HG02970 (cell line): Measurements from ENCODE around the gene GPS2.

ENCODE experiments used
- ATAC-seq: cut with Tn5 transposase; IDR thresholded peaks from one replicate; pipeline ENCODE4 v1.9.1; 2021; ENCODE audit warnings: mild to moderate bottlenecking, moderate library complexity, moderate number of reproducible peaks; ENCODE audit not compliant: unreplicated experiment, low FRiP score

The GPS2 gene

DNA sequence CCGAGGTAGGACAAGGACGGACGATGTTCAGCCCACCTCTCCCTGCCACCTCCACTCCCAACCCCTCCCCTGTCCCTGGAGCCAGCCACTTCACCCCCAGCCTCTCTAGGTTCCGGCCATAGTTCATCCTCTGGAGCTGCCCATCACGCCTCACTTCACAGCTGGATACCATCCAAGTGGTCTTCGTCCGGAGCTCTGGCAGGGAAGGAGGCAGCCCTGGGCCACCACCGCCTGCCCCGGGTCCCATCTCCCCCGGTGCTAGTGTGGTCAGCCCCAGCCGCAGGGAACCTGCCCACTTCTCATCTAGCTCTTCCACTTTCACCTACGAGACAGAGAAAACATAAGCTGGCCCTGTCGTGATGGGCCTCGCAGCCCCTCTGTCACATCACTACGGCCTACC lies 6.3 kb upstream of the GPS2 start:
- ATAC-seq: no peak

DNA sequence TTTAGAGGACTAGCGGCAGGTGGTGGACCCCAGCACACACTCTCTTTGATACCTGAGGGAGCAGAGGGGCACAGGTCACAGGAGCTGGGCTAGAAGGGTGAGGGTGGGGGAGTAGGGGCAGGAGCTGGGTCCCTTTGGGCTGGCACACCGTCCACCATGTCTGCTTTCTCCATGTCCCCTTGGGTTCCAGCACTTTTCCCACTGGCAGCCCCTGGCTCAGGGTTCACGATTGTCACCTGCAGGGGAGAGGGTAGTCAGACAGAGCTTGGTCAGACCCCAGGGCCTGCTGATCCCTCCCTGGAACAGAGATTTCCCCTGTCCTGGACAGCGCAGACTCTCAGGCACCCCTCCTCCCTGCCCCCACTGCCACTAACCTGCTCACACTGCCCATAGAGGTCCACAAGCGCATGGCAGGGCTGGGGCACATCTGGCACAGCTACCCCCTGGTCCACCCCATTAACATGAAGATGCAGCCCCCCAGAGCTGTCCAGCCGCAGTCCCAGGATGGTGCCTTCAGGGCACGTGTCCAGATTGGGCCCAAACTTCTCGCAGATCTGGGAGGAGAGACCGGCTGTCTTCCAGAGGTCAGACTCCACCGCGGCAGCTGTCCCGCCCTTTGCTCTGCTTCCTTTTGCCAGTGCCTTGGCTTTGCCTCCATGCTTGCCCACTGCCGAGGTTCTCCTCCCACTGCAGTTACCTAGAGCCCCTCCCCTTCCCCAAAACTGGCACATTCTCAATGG lies 3.1 kb upstream of the GPS2 start:
- no peak for ATAC-seq

DNA sequence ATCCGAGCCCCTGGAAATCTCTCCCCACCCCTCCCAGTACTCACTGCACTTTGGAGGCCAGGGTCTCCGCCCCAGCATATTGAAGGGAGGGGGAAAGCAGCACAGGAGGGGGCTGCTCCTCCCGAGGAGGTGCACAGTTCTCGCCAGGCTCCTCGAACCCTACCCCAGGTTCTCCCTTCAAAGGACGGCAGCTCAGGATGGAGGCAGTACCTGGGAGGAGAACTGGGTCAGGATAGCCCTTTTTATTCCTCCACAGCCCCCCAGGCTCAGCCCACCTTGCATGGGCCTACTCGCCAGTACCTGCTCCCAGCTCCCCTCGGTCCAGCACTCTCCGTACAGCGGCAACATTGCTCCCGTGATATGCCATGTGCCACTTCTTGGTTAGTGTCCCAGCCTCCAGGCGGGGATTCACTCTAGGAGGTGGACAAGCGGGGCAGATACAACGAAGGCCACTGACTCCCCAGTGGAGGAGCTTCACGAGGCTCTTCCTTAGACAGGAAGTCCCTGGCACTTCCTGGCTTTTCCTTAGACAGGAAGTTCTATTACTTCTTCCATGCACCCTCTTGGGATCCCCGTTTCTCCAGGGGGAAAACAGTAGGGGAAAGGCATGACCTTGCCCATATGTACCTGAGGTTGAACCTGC lies 2.1 kb upstream of the GPS2 start:
- ATAC-seq: no peak

DNA sequence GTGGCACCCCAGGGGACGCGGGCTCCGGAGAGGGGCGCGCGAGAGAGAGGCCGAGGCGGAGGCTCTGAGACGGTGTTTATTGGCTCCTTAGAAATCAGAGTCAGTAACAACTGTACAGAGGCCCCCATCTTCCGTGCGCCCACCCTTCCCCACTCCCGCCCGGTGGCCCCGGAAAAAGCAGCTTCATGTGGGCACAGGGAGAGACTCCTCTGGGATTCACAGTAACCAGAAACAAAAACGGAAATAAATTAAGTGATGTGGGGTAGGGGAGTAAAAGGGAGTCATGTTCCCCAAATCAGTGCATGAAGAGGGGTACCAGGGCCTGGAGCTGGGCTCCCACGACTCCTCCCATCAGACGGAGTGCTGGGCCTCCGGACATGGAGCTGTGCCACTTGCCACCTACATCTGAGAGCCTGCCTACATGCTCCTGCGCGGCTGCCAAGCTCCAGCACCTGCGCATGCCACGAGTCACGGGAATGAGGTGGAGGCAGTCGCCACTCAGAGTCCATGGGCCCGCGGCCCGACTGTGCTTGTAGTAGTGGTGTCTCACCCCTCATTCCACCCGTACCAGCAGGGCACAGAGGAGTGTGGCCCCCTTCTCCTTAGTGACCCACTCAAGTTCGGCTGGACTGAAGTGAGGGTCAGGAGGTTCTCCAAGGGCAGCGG lies 543 bp upstream of the GPS2 start:
- no peak for ATAC-seq

DNA sequence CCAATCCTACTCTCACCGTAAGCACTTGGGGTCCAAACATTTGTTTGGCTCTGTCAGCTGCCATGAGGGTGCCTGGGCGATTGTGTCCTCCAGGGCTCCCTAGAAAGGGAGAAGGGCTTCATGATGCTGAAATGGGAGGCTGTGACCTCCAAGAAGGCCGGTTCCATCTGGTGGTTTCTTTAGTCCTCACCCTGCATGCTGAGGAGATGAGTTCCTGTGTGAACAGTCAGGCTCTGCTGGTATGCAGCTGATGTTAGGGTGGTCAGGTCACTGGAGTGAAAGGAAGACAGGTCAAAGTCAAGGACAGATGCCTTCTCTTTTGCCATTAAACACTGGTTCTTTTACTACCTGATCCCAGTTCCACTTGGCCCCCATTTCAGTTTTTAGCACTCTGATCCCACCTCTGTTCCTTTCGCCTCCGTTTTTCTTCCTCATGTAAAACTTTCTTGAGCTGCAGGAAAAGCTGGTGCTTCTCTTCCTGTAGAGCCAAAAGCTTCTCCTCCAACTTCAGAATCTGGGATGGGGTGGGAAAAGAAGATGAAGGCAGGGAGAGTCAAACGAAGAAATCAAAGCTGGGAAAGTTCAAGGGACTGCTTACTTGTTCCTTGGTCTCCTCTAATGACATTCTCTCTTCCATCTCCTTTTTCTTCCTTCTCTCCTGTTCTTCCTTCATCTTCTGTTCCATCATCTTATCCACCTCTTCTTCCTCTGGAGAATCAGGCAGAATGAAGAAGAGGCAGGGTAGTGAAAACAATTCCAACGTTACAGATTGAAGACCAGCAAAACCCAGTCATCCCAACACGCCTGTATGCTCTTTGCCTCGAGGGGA lies 1.1 kb downstream of the GPS2 start:
- ATAC-seq: no peak

DNA sequence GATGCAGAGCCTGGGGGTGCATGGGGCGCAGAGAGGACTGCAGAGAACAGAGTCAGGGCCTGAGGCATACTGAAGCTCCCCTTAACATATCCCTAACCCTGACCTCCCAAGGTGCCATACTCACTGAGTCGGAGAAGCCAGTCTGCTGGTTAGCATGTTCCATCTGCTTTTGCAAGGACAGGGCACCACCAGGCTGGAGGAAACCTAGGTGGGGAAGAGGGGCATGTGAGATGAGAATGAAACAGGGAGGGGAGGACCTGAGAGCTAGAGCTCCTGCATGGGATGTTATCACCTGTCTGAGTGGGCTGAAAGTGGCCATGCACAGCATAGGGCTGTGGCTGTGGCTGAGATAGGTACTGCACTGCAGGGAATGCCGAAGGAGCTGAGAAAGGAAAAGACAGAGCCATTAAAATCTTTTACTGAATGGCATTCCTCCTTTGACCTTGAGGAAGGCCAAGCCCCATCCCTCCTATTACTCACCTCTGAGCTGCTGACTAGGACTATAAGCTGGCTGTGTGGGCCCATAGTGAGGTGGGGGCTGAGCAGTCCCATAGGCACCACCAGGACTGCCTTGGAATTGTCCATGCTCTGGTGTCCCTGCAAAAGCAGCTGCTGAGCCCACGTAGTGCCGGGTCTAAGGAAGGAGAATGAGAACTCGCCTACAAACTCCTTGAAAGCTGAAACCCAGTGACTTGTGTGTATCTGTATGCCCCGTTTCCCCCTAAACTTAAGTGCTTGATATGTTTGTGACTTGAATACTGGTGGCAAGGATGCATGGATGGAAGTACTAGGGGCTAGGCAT lies 1.9 kb downstream of the GPS2 start:
- no peak for ATAC-seq

DNA sequence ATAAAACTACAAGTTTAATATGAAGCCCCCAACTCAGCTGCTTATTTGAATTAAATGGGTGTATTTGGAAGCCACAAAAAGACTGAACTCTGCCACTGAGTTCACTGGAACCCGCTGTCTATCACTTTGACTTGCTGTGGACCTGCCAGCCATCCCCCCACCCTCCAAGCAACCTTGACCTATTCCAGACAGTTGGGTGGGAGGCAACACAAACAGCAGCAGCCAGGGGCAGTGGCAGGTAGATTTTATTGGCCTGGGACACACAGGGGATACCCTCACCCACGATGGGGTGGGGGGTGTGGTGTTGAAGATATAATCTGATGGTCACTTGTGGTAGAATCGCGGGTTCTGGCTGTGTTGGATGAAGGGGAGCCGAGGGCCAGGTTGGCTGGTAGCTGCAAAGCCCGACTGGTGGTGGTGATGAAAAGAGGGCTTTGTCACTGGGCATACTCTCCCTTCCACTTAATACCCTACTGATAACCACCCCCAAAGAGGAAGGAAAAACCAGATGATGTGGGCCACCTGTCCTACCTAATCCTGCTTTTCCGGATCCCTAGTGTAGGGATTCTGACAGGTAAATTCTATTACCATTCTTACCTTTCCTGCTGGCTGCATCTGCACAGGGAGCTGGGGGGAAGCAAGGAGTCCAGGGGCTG lies 2.6 kb downstream of the GPS2 start:
- no peak for ATAC-seq

DNA sequence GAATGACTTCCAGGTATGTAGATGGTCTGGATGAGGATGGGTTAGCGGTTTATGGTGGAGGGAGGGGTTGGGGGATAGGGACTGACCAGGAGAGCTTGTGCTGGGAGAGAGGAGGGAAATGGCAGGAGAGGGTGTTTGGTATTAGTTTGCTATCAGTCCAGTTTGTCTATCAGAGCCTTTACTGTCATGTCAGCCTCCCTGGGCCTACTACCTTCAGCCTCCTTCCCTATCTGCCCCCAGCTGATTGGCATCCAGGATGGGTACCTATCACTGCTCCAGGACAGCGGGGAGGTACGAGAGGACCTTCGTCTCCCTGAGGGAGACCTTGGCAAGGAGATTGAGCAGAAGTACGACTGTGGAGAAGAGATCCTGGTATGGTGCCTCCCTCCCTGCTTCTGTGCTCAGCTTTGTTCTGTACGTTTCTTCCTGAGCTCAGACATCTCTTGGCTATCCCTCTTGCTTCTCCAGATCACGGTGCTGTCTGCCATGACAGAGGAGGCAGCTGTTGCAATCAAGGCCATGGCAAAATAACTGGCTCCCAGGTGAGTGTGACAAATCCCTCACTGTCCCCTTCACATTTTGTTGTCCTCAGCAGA lies 4.0 kb downstream of the GPS2 start:
- ATAC-seq: no peak

DNA sequence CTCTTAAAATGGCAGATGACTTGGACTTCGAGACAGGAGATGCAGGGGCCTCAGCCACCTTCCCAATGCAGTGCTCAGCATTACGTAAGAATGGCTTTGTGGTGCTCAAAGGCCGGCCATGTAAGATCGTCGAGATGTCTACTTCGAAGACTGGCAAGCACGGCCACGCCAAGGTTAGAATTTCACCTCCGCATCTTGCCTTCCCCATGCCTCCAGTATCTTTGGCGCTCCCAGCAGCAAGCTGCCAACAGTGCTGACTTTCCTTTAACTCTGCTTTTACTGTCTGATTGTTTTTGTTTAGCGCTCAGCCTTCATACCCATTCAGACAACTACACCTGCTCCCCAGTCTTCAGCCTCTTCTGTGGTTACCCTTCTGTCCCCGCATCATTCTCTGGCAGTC lies 5.5 kb downstream of the GPS2 start:
- ATAC-seq: no peak

DNA sequence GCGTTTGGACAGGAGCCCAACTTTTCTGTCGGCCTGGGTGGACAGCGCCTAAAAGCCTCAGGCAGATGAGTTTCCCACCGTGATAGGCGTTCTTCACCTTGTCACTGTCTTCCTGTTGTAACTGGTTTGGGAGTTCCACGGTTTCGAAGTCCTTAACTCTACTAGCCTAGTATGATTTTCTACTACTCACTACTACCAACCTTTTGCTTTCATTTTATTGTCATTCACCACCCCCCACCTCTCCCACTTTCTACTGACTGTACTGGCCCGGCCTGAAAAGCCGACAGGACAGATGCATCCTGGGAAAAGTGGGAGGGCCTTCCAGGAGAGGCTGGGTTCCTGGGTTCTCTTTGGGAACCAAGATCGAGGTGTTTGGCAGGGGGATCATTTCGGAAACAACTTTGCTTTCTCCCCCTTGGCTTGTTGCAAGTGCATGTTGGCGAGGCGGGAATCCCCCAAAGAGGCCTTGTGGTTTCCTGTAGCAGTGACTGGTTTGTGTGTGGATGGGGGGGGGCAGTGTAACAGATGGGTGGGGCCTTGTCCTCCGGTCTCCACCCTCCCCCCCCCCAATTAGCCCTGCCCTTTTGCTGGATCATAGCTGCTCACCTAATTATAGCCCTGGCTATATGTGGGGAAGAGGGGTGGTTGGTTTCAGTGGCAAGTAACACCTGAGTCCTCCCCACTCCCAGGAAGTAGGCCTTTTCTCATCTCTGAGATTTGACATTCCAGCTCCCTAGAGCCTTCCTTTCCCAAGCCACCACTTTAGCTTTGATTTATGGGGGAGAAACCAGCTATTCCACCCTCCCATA lies 6.3 kb downstream of the GPS2 start:
- no peak for ATAC-seq

DNA sequence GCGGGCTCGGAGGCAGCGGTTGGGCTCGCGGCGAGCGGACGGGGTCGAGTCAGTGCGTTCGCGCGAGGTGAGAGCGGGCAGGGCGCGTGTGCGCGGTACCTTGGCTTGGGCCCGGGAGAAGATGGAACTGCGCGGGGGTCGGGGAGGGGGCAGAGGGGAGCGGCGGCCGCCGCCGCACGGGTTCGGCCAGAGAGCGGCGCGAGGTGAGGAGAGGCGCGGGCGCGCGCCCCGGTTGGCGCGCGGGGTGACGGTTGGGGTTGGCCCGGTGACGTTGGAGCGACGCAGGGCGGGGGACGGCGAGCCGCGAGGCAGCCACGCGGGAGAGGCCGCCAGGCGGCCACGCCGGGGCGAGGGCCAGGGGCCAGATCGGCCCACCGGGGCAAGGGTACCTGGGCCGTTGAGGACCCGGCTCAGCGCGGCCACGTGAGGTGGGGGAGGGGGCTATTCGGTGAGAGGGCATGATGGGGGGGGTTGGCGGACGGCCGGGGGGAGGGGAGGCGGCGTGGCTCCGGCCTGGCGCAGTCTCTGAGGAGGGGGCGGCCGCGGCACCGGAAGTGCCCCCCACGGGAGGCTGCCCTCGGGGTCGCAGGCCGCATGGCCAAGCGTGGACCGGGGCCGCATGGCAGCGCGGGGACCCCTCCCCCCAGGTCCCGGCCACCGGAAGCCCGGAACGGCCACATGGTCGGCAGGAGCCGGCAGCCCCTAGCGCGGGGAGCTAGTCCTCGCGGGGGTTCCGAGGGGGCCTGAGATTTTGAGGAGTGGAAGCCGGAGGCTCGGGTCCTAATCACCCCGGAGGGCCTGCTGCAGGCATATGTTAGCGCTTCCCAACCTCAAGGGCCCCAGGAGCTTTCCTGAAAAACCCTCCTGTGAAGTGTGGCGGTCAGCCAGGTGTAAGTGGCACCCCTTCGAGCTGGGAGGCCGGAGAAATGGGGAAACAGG lies 7.2 kb downstream of the GPS2 start:
- ATAC-seq: peak; percentile 1

DNA sequence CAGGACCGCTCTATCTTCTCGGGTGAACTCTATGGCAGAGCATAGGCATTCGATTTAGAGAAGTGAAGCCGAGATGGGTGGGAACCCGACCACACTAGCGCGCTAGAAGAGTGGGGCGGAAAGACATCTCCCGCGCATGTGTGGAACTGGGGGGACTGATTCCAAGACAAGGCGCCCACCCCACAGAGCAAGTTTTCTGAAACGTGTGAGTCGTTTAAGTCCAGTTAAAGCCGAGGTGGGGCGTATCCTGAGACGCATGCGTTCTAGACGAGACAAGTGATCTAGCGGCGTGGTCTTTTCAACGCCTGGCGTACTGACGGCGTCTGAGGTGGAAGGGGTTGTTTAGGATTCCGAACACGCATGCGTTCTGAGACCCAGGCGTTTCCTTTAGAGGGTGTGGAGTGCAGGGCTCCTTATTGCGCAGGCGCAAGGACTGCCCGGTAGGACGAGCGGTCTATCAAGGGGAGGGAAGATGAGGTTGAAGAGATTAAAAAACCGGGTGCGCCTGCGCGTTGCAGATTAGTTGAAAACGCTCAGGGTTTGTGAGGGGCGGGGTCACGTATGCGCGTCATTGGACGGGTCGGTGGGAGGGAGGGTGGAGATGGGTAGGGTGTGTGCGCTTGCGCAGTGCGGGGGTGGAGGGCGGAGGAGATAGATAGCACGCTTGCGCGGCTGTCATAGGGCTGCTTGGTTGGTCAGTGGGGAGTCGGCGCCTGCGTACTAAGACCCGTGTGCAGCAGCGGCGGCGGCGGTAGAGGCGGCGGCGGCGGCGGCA lies 8.1 kb downstream of the GPS2 start, which contains the start of gene EIF5A:
EIF5A (plus strand) TSS at position 718 of the 775 bp plus-strand sequence. CDS start 2,008 bp downstream, outside the sequence.
- peak; percentile 68 for ATAC-seq

DNA sequence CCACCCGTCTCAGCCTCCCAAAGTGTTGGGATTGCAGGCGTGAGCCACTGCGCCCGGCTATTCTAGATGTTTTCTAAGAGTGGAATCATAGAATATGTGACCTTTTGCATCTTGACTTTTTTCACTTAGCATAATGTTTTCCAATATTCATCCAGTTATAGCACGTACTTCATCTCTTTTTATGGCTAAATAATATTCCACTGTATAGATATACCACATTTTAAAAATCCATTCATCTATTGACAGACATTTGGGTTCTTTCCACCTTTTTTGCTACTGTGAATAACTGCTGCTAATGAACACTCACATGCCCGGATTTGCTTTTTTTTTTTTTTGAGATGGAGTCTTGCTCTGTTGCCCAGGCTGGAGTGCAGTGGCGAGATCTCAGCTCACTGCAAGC lies 11.0 kb downstream of the GPS2 start:
- ATAC-seq: no peak

DNA sequence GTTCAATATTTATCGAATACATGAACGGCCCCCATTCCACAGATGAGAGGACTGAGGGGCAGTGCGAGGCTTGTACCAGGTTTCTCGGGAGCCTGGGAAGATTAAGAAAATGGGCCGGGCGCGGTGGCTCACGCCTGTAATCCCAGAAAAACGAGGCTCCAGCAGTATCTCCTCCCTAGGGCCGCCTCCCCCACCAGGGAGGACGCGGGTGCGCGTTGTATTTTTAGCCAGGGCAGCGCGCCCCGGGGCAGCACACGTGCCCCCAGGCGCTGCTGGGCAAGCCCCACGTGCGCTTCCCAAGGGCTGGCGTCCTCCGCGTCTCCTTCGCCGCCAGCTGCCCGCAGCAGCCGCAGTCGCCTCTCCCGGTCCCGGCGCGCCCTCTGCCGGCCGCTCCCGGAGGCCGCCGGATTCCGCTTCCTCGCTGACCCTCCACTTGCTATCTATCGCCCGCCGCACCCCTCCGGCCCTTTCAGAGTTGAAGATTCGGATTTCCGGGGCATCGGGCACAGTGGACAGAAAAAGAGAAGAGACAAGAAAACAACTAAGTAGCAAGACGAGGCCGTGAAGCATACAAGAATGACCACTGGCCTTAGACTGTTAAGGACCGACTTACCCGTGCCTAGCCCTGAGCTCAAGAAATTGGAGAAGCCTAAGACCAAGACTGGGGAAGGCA lies 18.8 kb downstream of the GPS2 start:
- no peak for ATAC-seq

DNA sequence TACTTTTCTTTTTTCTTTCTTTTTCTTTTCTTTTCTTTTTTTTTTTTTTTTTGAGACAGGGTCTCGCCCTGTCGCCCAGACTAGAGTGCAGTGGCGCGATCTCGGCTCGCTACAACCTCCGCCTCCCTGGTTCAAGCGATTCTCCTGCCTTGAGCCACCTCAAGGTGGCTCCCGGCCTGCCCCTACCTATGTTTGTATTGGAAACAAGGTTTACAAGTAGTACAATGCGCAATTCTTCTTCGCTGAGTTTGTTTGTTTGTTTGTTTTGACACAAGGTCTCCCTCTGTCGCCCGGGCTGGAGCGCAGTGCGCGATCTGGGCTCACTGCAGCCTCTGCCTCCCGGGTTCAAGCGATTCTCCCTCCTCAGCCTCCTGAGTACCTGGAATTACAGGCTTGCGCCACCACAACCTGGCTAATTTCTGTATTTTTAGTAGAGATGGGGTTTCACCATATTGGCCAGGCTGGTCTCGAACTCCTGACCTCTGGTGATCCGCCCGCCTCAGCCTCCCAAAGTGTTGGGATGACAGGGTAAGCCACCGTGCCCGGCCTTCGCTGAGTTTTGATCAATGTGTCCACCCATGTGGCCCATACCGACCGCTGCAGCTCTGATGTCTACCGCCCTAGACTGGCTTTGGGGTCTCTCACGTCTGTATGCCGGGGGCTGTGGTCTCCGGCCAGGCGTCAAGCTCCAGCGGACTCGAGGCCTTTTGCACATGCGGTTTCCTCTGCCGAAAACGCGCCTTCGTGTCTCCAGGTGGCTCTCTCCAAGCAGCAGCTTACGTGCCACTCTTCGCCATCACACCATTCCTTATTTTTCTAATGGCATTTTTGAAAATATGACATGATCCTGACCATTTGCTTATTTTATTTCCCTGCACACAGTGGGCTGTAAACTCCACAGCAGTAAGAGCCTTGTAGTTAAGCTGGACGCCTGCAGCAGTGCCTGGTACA lies 19.7 kb downstream of the GPS2 start:
- ATAC-seq: no peak
